HepG2 (cell line): ENCODE data around the gene RANBP3. TPM values are rescaled to one million over a fixed set of nuclear protein-coding genes. Genes with fewer than 3 reads are reported as not detected.

ENCODE experiments used
- AHR ChIP-seq: IDR thresholded peaks from 2 replicates; pipeline ENCODE4 v1.6.1; 2018; ENCODE audit warnings: missing genetic modification reagents, missing compliant biosample characterization
- FOXO4 ChIP-seq: sonication (generic); formaldehyde crosslinking; conservative IDR thresholded peaks from 2 replicates; pipeline ENCODE4 v1.8.1; 2023; ENCODE audit warnings: missing genetic modification reagents
- GMEB1 ChIP-seq: sonication (generic); formaldehyde crosslinking; IDR thresholded peaks from 2 replicates; pipeline ENCODE4 v1.5.1; 2020; ENCODE audit warnings: missing genetic modification reagents, mild to moderate bottlenecking, borderline replicate concordance
- HDAC1 ChIP-seq: sonication (generic); formaldehyde crosslinking; IDR thresholded peaks from 2 replicates; pipeline ENCODE4 v1.5.1; 2020; ENCODE audit warnings: mild to moderate bottlenecking, missing genetic modification reagents
- HMG20A ChIP-seq: IDR thresholded peaks from 2 replicates; pipeline ENCODE4 v1.6.1; 2016; ENCODE audit warnings: borderline replicate concordance
- KMT2B ChIP-seq: IDR thresholded peaks from 2 replicates; pipeline ENCODE4 v1.6.1; 2016; ENCODE audit warnings: missing genetic modification reagents, missing compliant biosample characterization
- MAF1 ChIP-seq: sonication (generic); formaldehyde crosslinking; IDR thresholded peaks from 2 replicates; pipeline ENCODE4 v1.5.0; 2020; ENCODE audit warnings: missing genetic modification reagents, borderline replicate concordance
- MNT ChIP-seq: fragments of 450-650 bp; IDR thresholded peaks from 2 replicates; pipeline ENCODE4 v1.6.1; 2016
- RBFOX2 ChIP-seq: fragments of 200-400 bp; formaldehyde crosslinking; IDR thresholded peaks from 2 replicates; pipeline ENCODE4 v1.6.1; 2017; ENCODE audit warnings: low read depth, mild to moderate bottlenecking, low read length
- RORA ChIP-seq: sonication (generic); formaldehyde crosslinking; IDR thresholded peaks from 2 replicates; pipeline ENCODE4 v1.5.0; 2020; ENCODE audit warnings: mild to moderate bottlenecking, missing genetic modification reagents, moderate library complexity
- SP2 ChIP-seq: sonication (generic); formaldehyde crosslinking; IDR thresholded peaks from 2 replicates; pipeline ENCODE4 v1.5.1; 2020; ENCODE audit warnings: mild to moderate bottlenecking, missing genetic modification reagents
- TFDP2 ChIP-seq: sonication (generic); formaldehyde crosslinking; IDR thresholded peaks from 2 replicates; pipeline ENCODE4 v1.4.0; 2020; ENCODE audit warnings: missing genetic modification reagents
- TIGD3 ChIP-seq: sonication (generic); formaldehyde crosslinking; IDR thresholded peaks from 2 replicates; pipeline ENCODE4 v1.5.1; 2020; ENCODE audit warnings: mild to moderate bottlenecking, missing genetic modification reagents, borderline replicate concordance
- ZFP37 ChIP-seq: sonication (generic); formaldehyde crosslinking; IDR thresholded peaks from 2 replicates; pipeline ENCODE4 v1.4.0; 2020; ENCODE audit warnings: missing genetic modification reagents, borderline replicate concordance
- ZNF253 ChIP-seq: sonication (generic); formaldehyde crosslinking; IDR thresholded peaks from 2 replicates; pipeline ENCODE4 v1.8.0; 2022; ENCODE audit warnings: mild to moderate bottlenecking, missing genetic modification reagents, borderline replicate concordance
- ZNF333 ChIP-seq: sonication (generic); formaldehyde crosslinking; IDR thresholded peaks from 2 replicates; pipeline ENCODE4 v1.4.0; 2020; ENCODE audit warnings: mild to moderate bottlenecking, missing genetic modification reagents, borderline replicate concordance
- ZNF350 ChIP-seq: sonication (generic); formaldehyde crosslinking; IDR thresholded peaks from 2 replicates; pipeline ENCODE4 v1.4.0; 2020; ENCODE audit warnings: mild to moderate bottlenecking, low read depth, missing genetic modification reagents, borderline replicate concordance
- ZNF644 ChIP-seq: IDR thresholded peaks from 2 replicates; pipeline ENCODE4 v1.6.1; 2016; ENCODE audit warnings: low read depth
- ZNF737 ChIP-seq: sonication (generic); formaldehyde crosslinking; IDR thresholded peaks from 2 replicates; pipeline ENCODE4 v1.5.0; 2020; ENCODE audit warnings: missing genetic modification reagents, mild to moderate bottlenecking, borderline replicate concordance
- ZNF740 ChIP-seq: sonication (generic); formaldehyde crosslinking; IDR thresholded peaks from 2 replicates; pipeline ENCODE4 v1.4.0; 2020; ENCODE audit warnings: missing genetic modification reagents
- ZNF768 ChIP-seq: sonication (generic); formaldehyde crosslinking; IDR thresholded peaks from 2 replicates; pipeline ENCODE4 v1.4.0; 2020; ENCODE audit warnings: missing genetic modification reagents
- ZNF891 ChIP-seq: sonication (generic); formaldehyde crosslinking; IDR thresholded peaks from 2 replicates; pipeline ENCODE4 v1.5.0; 2020; ENCODE audit warnings: mild to moderate bottlenecking, missing genetic modification reagents
- ZSCAN9 ChIP-seq: IDR thresholded peaks from 2 replicates; pipeline ENCODE4 v1.6.1; 2016; ENCODE audit warnings: borderline replicate concordance
- polyA plus RNA-seq, 8 experiments: library from polyadenylated mRNA; depleted of rRNA in 3 of 8; stranded (reverse) in 7 of 8; unstranded in 1 of 8; fragments of >200 nt; fragmentation: Illumina TruSeq in 4 of 8; extraction: Trizol in 4 of 8; gene quantifications; 2 replicates each; pipeline versions ENCODE4 v1.2.1 to v1.2.3, GENCODE V29; 2011 to 2016; ENCODE audit warnings: low read depth in 4 of 8, missing spikeins in 1 of 8, mixed read lengths in 1 of 8; ENCODE audit not compliant: insufficient read depth in 1 of 8
- total RNA-seq, 5 experiments: library from RNA; depleted of rRNA; stranded (reverse); fragments of >200 nt; fragmentation: Illumina TruSeq; extraction: Trizol; gene quantifications; 2 replicates each; pipeline ENCODE4 v1.2.3, GENCODE V29; 2016; ENCODE audit warnings: low read depth in 1 of 5

The RANBP3 gene
- total and polyA plus RNA-seq, 2 of the 13 experiments (the other 11 are each of a cell fraction or from before 2014, with no cell fraction given) = 39.5 to 149 TPM

- TF ChIP-seq MNT (peak; percentile 78), ZFP37 (CRISPR knock-in tag) (no peak), AHR (CRISPR knock-in tag) (peak; percentile 43; the same call in 1 of the 2 replicates), TIGD3 (no peak), MAF1 (no peak), ZNF253 (CRISPR knock-in tag) (no peak), FOXO4 (CRISPR knock-in tag) (no peak), TFDP2 (CRISPR knock-in tag) (peak; percentile 86), ZNF740 (CRISPR knock-in tag) (no peak), ZNF737 (CRISPR knock-in tag) (no peak), KMT2B (CRISPR knock-in tag) (peak; percentile 91), SP2 (CRISPR knock-in tag) (no peak), ZSCAN9 (no peak), ZNF768 (CRISPR knock-in tag) (peak; percentile 59; the same call in 1 of the 2 replicates), GMEB1 (CRISPR knock-in tag) (peak; percentile 86), HDAC1 (CRISPR knock-in tag) (peak; percentile 99), ZNF350 (CRISPR knock-in tag) (peak; percentile 99), RBFOX2 (peak; percentile 94), ZNF644 (no peak), ZNF333 (no peak), RORA (CRISPR knock-in tag) (no peak), HMG20A (CRISPR knock-in tag) (no peak), ZNF891 (CRISPR knock-in tag) (peak; percentile 90)
These were observed 74.2 kb downstream of the RANBP3 start, which contains the start of gene NDUFA11 (continued) for GRCh38 chr19:5903624-5904351.
